GM12878 (cell line): ENCODE data around the gene EEF2K. TPM values are rescaled to one million over a fixed set of nuclear protein-coding genes. Genes with fewer than 3 reads are reported as not detected.

Experiments
- ATF7 ChIP-seq: fragments of 450-650 bp; IDR thresholded peaks from 2 replicates; pipeline ENCODE4 v1.6.1; 2016; ENCODE audit warnings: low read depth, mild to moderate bottlenecking
- BACH1 ChIP-seq: fragments of 450-650 bp; IDR thresholded peaks from 2 replicates; pipeline ENCODE4 v1.6.1; 2017; ENCODE audit warnings: mild to moderate bottlenecking, borderline replicate concordance
- CHD1 ChIP-seq: IDR thresholded peaks from 2 replicates; pipeline ENCODE4 v1.6.1; 2012; ENCODE audit warnings: low read depth, low read length, improper control_type of control experiment
- CUX1 ChIP-seq: IDR thresholded peaks from 2 replicates; pipeline ENCODE4 v1.6.1; 2012; ENCODE audit warnings: improper control_type of control experiment, low read depth, low read length; ENCODE audit not compliant: insufficient replicate concordance
- EP300 ChIP-seq, 2 experiments: fragments of 150-350 bp in 1 of 2; IDR thresholded peaks; 2 replicates each; pipeline ENCODE4 v1.6.1; 2011 to 2012; ENCODE audit warnings: low read depth in 2 of 2, low read length in 2 of 2, borderline replicate concordance in 1 of 2, improper control_type of control experiment in 1 of 2, inconsistent platforms in 1 of 2; ENCODE audit not compliant: control insufficient read depth in 1 of 2
- FOS ChIP-seq: IDR thresholded peaks from 3 replicates; pipeline ENCODE4 v1.6.1; 2011; ENCODE audit warnings: borderline replicate concordance; ENCODE audit not compliant: insufficient read length; ENCODE audit errors: extremely low read depth
- FOXM1 ChIP-seq: IDR thresholded peaks from 2 replicates; pipeline ENCODE4 v1.6.1; 2012; ENCODE audit warnings: low read depth, mild to moderate bottlenecking, inconsistent platforms, low read length, moderate library complexity
- KAT2A ChIP-seq: conservative IDR thresholded peaks from 2 replicates; pipeline ENCODE4 v1.6.1; 2011; ENCODE audit warnings: low read depth, low read length; ENCODE audit not compliant: control insufficient read depth
- NBN ChIP-seq: fragments of 450-650 bp; IDR thresholded peaks from 2 replicates; pipeline ENCODE4 v1.6.1; 2016
- NFXL1 ChIP-seq: fragments of 450-650 bp; IDR thresholded peaks from 2 replicates; pipeline ENCODE4 v1.6.1; 2017; ENCODE audit warnings: antibody characterized with exemption, mild to moderate bottlenecking, borderline replicate concordance
- NFYB ChIP-seq: IDR thresholded peaks from 2 replicates; pipeline ENCODE4 v1.6.1; 2011; ENCODE audit warnings: low read depth, mild to moderate bottlenecking, low read length, improper control_type of control experiment, moderate library complexity; ENCODE audit not compliant: insufficient read depth
- PAX5 ChIP-seq: IDR thresholded peaks from 2 replicates; pipeline ENCODE4 v1.6.1; 2011; ENCODE audit warnings: low read depth, low read length, borderline replicate concordance
- PBX3 ChIP-seq: IDR thresholded peaks from 2 replicates; pipeline ENCODE4 v1.6.1; 2011; ENCODE audit warnings: mild to moderate bottlenecking, low read depth, low read length, moderate library complexity; ENCODE audit not compliant: insufficient replicate concordance
- POLR2A ChIP-seq: IDR thresholded peaks from 2 replicates; pipeline ENCODE4 v1.6.1; 2011; ENCODE audit warnings: low read depth, mild to moderate bottlenecking, low read length
- RCOR1 ChIP-seq: conservative IDR thresholded peaks from 2 replicates; pipeline ENCODE4 v1.6.1; 2012; ENCODE audit warnings: low read depth, low read length, improper control_type of control experiment
- REST ChIP-seq: IDR thresholded peaks from 2 replicates; pipeline ENCODE4 v1.6.1; 2012; ENCODE audit warnings: mild to moderate bottlenecking, low read depth, low read length
- SUZ12 ChIP-seq: fragments of 200-600 bp; sonication (generic); IDR thresholded peaks from one replicate; pipeline ENCODE4 v1.6.1; 2018; ENCODE audit warnings: antibody characterized with exemption, mild to moderate bottlenecking; ENCODE audit not compliant: unreplicated experiment
- YBX1 ChIP-seq: fragments of 450-650 bp; IDR thresholded peaks from 2 replicates; pipeline ENCODE4 v1.6.1; 2016; ENCODE audit warnings: antibody characterized with exemption
- polyA plus RNA-seq, 11 experiments: library from polyadenylated mRNA; depleted of rRNA in 4 of 11; unstranded in 6 of 11; stranded (reverse) in 5 of 11; fragments of >200 nt; fragmentation: Nextera tagmentation in 4 of 11; fragmentation: Illumina TruSeq in 1 of 11; extraction: Ambion mirVana in 4 of 11; extraction: Trizol in 1 of 11; gene quantifications; 1 replicate in 1 of 11; 2 replicates in 10 of 11; pipeline versions ENCODE4 v1.2.1 to v1.2.3, GENCODE V29; 2011 to 2016; ENCODE audit warnings: inconsistent platforms in 2 of 11, missing spikeins in 2 of 11, low read depth in 1 of 11
- total RNA-seq, 4 experiments: library from RNA; depleted of rRNA in 3 of 4; stranded (reverse); fragments of >200 nt in 3 of 4; fragmentation: Illumina TruSeq in 1 of 4; extraction: Trizol in 1 of 4; gene quantifications; 2 replicates each; pipeline versions ENCODE4 v1.2.1 to v1.2.3, GENCODE V29; 2013 to 2021

EEF2K gene
- total and polyA plus RNA-seq, 10 of the 15 experiments (the other 5 are each of a cell fraction or from before 2014, with no cell fraction given) = 2.0 to 29.6 (median 12.2) TPM

- TF ChIP-seq YBX1 (no peak), ATF7 (peak; percentile 97), PAX5 (peak; percentile 71; the same call in 1 of the 2 replicates), NFYB (peak; percentile 96), CUX1 (no peak), KAT2A (no peak), FOXM1 (no peak), SUZ12 (no peak), NBN (peak; percentile 55; the same call in 1 of the 2 replicates), NFXL1 (no peak), FOS (peak; percentile 27), RCOR1 (0 out of 2 replicates have a peak, but pooled peaks have one; percentile 15), PBX3 (peak; percentile 70), EP300 (IDR thresholded peaks at IDR 0.05; ENCODE audit: borderline replicate concordance in 1 of 2, control insufficient read depth in 1 of 2, low read depth in 2 of 2, low read length in 2 of 2) (peak in 1 of 2 experiments; percentile 46; a peak in 1 of 4 replicates), POLR2A (peak; percentile 72), REST (no peak), BACH1 (no peak; the same call in 1 of the 2 replicates), CHD1 (no peak)
Observed at GRCh38 chr16:22217890-22218730, 12.0 kb downstream of the EEF2K start (continued).
